GM18502 (cell line): ENCODE results near the gene TNN.

Experiments used
- ATAC-seq: cut with Tn5 transposase; IDR thresholded peaks from one replicate; pipeline ENCODE4 v1.9.1; 2021; ENCODE audit warnings: mild to moderate bottlenecking; ENCODE audit not compliant: unreplicated experiment, poor library complexity

Gene TNN

DNA sequence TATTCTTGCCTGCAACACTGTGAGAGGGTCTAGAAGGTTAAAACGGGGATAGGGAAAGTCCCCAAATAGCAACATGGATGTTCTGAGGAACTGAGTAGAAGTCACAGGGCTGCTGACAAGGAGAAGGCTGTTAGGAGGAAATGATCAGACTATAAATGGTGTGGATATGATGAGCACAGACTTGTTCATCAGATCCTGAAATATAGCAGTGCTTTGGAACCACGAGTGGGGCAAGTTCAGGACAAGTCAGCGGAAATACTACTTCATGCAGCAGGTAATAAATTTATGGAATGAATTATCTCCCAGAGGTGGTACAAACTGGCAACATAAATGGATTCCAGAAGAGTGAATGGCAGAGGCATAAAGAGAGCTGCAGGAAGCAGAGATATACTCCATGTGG, 128.2 kb downstream of the TNN start:
- ATAC-seq: no peak

DNA sequence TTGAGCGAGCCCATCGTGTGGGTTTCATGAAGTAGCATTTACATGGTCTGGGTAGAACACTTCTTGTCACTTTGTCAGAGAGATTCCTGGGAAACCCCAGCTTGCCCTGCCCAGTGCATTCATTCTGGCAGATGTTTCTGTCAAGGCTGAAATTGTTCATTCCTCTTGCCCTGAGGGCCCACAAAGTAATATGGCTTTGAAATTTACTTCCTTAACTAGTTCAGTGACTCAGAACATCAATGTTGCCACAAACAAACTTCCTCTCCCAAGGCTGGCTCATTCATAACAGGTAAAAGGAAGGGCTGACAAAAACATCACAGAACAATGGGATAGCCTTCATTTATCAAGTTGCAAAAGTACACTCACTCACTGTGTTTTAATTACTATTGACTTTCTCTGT, 129.9 kb downstream of the TNN start:
- no peak for ATAC-seq
